ACHN (cell line): Measurements from ENCODE around the gene KLHDC1.
A peak's percentile ranks its signal among the peaks of the same experiment; 100 is the strongest.
"Not testable (repeated sequence)": the region's sequence is repeated elsewhere in the genome, so short reads cannot be mapped to it uniquely, and the experiment has no call there.

Source experiments
- DNase-seq: peaks from one replicate; pipeline ENCODE4 v3.0.0-alpha.2; 2015
- in situ Hi-C: cut with HindIII; loops from 2 replicates; pipeline ENCODE4 v1.10.0; 2017; ENCODE audit warnings: low sequenced_read_pairs, low pct_ligation_motif_present, low pct_unique_long_range_greater_than_20kb

KLHDC1 gene

GRCh38 chr14:49692811-49693734 lies at the start of gene KLHDC1:
Gene KLHDC1, plus strand, starts transcription at chr14:49693120. Its CDS starts 75 bp downstream, at chr14:49693195.
- in situ Hi-C loops = no loop called here
- DNase-seq = peak; percentile 90

GRCh38 chr14:49653508-49653907 lies 39.4 kb upstream of the KLHDC1 start:
- in situ Hi-C loops = no loop called here
- DNase-seq = no peak

GRCh38 chr14:49654511-49654910 lies 38.4 kb upstream of the KLHDC1 start:
- in situ Hi-C loops = no loop called here
- DNase-seq = no peak

- DNase-seq, in situ Hi-C loops: not testable (repeated sequence)
Observed at GRCh38 chr14:49657500-49657899, 35.4 kb upstream of the KLHDC1 start.

- in situ Hi-C loops = no loop called here
- no peak for DNase-seq
Observed at GRCh38 chr14:49659526-49660455, 33.1 kb upstream of the KLHDC1 start.

GRCh38 chr14:49670475-49670874 lies 22.4 kb upstream of the KLHDC1 start:
- in situ Hi-C loops = no loop called here

GRCh38 chr14:49673586-49673985 lies 19.3 kb upstream of the KLHDC1 start:
- no peak for DNase-seq
- in situ Hi-C loops = no loop called here

More at GRCh38 chr14:49670475-49670874, 22.4 kb upstream of the KLHDC1 start:
- DNase-seq = no peak

GRCh38 chr14:49677643-49678042 lies 15.3 kb upstream of the KLHDC1 start:
- in situ Hi-C loops = no loop called here
- no peak for DNase-seq

- in situ Hi-C loops = no loop called here
- DNase-seq = no peak
Observed at GRCh38 chr14:49679271-49679670, 13.6 kb upstream of the KLHDC1 start.

GRCh38 chr14:49686425-49686824 lies 6.5 kb upstream of the KLHDC1 start:
- in situ Hi-C loops = no loop called here
- no peak for DNase-seq

- in situ Hi-C loops = no loop called here
- peak; percentile 62 for DNase-seq
Observed at GRCh38 chr14:49687942-49688700, 4.8 kb upstream of the KLHDC1 start, which contains the start of gene POLE2. Gene POLE2, minus strand, starts transcription at chr14:49688214. Its CDS starts 11 bp downstream, at chr14:49688203.

GRCh38 chr14:49688701-49689030 lies 4.3 kb upstream of the KLHDC1 start:
- DNase-seq = no peak
- in situ Hi-C loops = no loop called here

- DNase-seq = no peak
- in situ Hi-C loops = no loop called here
Observed at GRCh38 chr14:49691031-49691430, 1.9 kb upstream of the KLHDC1 start.

GRCh38 chr14:49692193-49692757 lies 645 bp upstream of the KLHDC1 start:
- peak; percentile 45 for DNase-seq
- in situ Hi-C loops = no loop called here

- in situ Hi-C loops, DNase-seq: not testable (repeated sequence)
Observed at GRCh38 chr14:49693735-49694124, 810 bp downstream of the KLHDC1 start.

GRCh38 chr14:49702725-49703124 lies 9.8 kb downstream of the KLHDC1 start:
- in situ Hi-C loops = no loop called here
- DNase-seq = no peak

- DNase-seq = no peak
- in situ Hi-C loops = no loop called here
Observed at GRCh38 chr14:49703965-49704364, 11.0 kb downstream of the KLHDC1 start.

GRCh38 chr14:49704471-49704870 lies 11.6 kb downstream of the KLHDC1 start:
- in situ Hi-C loops, DNase-seq: not testable (repeated sequence)
